ENCODE data around the gene CALCR. TPM values are rescaled to one million over a fixed set of nuclear protein-coding genes. Genes with fewer than 3 reads are reported as not detected.

The CALCR gene
- not detected for total RNA-seq (ENCODE audit: unreplicated experiment)
- long read RNA-seq, partial matches to known transcripts: 0 of 1 reads
- long read RNA-seq, other reads (novel, unspliced or antisense): 1 of 1 reads

DNA sequence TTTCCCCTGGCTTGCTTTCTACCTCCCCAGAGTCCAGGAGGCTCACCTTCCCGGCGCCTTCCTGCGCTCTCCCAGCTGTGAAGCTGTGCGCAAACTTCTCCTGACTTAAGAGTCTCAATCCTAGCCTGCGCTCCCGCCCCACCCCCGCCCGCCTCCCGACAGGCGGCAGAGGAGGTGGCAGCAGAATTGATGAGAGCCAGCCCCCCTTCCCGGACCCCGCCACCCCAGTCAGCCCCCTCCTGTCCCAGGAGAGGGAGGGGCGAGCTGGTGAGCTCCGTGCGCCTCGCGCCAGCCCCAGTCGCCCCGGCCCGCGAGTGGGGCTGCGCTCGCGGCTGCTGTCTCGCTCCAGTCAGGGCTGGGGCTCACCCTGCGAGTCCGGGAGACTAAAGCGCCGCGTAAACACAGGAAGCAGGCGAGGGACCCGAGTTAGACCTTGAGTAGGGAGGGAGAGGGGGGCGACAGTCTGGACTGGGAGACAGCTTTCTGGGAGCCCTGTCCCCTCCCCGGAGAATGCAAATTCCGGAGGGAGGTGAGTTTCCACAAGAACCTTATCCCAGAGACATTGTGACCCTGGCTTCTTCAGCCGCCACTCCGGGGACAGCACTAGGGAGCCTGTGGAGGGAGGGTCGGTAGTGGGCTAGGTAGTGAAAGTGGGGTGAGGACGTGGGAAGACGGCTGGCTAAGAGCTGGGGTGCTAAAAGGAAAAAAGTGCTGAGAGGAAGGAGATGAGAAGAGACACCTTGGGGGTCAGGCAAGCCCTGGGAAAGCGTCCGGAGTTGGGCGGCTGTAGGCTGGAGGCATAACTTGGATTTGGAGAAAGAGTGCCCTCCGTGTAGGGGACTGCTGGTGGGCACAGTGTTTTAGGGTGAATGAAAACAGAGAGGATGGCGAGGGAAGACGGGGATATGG is at the start of gene CALCR:
TSS of gene CALCR (minus strand) at position 79 of the 909 bp plus-strand sequence. CDS start 87,743 bp downstream, outside the sequence.
- DNase-seq: peak; percentile 40
- H3K4me3 Mint-ChIP-seq (ENCODE audit: unreplicated experiment): peak within 1 kb of the TSS; percentile 98
- H3K36me3 Mint-ChIP-seq (ENCODE audit: unreplicated experiment): no peaks in the 10 kb centered on the region
- H3K9me3 Mint-ChIP-seq (ENCODE audit: unreplicated experiment): peaks cover 5% of the 10 kb centered on the region
- peaks cover 20% of the 10 kb centered on the region for H3K27me3 Mint-ChIP-seq (ENCODE audit: unreplicated experiment)
- no peak within 1 kb of the TSS for H3K27ac Mint-ChIP-seq (ENCODE audit: unreplicated experiment)
- H3K4me1 Mint-ChIP-seq (ENCODE audit: low read depth, unreplicated experiment): peaks cover 2% of the 10 kb centered on the region
- no peak for TF ChIP-seq CTCF (IDR thresholded peaks at IDR 0.05; ENCODE audit: partially characterized antibody, unreplicated experiment)

DNA sequence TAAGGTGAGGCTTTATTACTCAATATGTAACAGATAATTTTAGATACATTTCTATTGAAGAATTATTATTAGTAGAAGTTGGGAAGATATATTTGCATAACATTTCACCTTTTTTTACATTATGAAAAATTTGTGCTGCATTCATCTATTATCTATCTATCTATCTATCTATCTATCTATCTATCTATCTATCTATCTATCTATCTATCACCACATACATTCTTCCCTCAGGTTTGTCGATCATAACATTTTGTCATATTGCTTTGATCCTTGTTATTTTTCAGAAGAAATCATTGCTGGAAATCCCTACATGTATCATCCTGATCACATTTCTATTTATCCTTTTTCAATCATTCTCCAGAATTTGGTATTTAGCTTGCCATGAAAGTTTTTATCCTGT is 49.3 kb upstream of the CALCR start:
- DNase-seq: no peak
- no peak overlapping the region for H3K27ac Mint-ChIP-seq (ENCODE audit: unreplicated experiment)
- H3K36me3 Mint-ChIP-seq (ENCODE audit: unreplicated experiment): peaks cover 5% of the 10 kb centered on the region
- peaks cover 2% of the 10 kb centered on the region for H3K27me3 Mint-ChIP-seq (ENCODE audit: unreplicated experiment)
- H3K4me3 Mint-ChIP-seq (ENCODE audit: unreplicated experiment): no peak overlapping the region
- TF ChIP-seq CTCF (IDR thresholded peaks at IDR 0.05; ENCODE audit: partially characterized antibody, unreplicated experiment): no peak
- peaks cover 3% of the 10 kb centered on the region for H3K4me1 Mint-ChIP-seq (ENCODE audit: low read depth, unreplicated experiment)
- H3K9me3 Mint-ChIP-seq (ENCODE audit: unreplicated experiment): no peaks in the 10 kb centered on the region

DNA sequence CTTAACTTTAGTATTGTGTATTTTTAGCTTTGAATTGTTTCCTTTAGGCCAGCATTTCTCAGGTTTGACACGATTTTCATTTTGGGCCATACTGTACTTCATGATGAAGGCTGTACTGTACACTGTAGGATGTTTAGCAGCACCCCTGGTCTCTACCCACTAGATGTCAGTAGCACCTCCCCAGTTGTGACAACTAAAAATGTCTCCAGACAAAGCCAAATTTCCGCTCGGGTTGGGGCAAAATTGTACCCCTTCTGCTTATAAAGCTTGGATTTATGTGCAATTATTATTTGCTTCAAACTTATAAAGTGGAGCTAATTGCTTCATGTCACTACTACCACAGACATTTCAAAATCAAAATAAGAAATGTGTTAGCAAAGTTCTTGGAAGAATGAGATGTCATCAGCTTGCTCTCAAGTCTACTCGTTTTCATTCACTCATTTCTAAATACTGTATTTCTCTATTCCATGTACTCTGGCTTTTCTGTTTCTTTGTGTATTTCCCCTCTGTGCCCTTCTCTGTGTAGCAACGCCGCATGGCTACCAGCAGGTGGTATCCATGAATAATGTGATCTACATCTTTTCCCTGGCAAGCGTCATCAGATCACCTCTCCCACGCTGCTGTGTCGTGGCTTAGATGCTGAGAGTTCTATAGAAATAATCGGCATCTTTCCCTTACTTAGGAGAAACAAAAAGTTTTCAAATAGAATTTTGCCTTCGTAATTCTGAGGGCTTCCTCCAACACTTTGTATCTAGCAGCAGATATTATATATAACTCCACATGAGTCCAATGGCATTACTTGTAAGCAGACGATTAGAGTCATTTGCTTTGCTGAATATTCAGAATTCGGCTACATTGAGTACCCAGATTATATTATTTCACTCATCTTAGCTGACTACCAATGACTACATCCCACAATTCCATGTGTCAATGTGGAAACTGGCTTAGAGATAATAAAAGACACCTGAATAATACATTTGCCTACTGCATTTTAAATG is 47.8 kb upstream of the CALCR start:
- peak overlapping the region; percentile 56 for H3K4me3 Mint-ChIP-seq (ENCODE audit: unreplicated experiment)
- H3K27me3 Mint-ChIP-seq (ENCODE audit: unreplicated experiment): peaks cover 2% of the 10 kb centered on the region
- peaks cover 3% of the 10 kb centered on the region for H3K4me1 Mint-ChIP-seq (ENCODE audit: low read depth, unreplicated experiment)
- peaks cover 5% of the 10 kb centered on the region for H3K36me3 Mint-ChIP-seq (ENCODE audit: unreplicated experiment)
- DNase-seq: peak; percentile 31
- no peaks in the 10 kb centered on the region for H3K9me3 Mint-ChIP-seq (ENCODE audit: unreplicated experiment)
- H3K27ac Mint-ChIP-seq (ENCODE audit: unreplicated experiment): peak overlapping the region; percentile 85
- peak; percentile 64 for TF ChIP-seq CTCF (IDR thresholded peaks at IDR 0.05; ENCODE audit: partially characterized antibody, unreplicated experiment)

DNA sequence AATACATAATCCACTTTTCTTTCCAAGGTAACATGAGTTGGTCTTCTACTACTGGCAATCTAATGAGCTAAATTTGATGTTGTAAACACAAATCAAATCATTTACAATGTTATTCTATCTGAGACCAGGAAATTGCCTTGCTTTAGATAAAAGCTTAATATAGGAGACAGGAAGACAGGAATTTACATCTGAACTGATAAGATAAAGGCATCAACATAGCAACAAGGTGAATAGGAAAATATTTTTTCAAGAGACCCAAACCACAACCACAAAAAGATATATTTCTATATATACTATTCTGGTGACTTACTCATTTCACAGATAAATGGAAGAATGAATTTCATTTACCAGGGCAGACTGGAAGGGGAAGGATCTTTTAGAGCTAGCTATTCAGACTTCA is 46.3 kb upstream of the CALCR start:
- peaks cover 2% of the 10 kb centered on the region for H3K27me3 Mint-ChIP-seq (ENCODE audit: unreplicated experiment)
- no peak overlapping the region for H3K4me3 Mint-ChIP-seq (ENCODE audit: unreplicated experiment)
- H3K27ac Mint-ChIP-seq (ENCODE audit: unreplicated experiment): no peak overlapping the region
- no peaks in the 10 kb centered on the region for H3K36me3 Mint-ChIP-seq (ENCODE audit: unreplicated experiment)
- no peaks in the 10 kb centered on the region for H3K9me3 Mint-ChIP-seq (ENCODE audit: unreplicated experiment)
- peaks cover 3% of the 10 kb centered on the region for H3K4me1 Mint-ChIP-seq (ENCODE audit: low read depth, unreplicated experiment)
- no peak for DNase-seq
- TF ChIP-seq CTCF (IDR thresholded peaks at IDR 0.05; ENCODE audit: partially characterized antibody, unreplicated experiment): no peak
